Neuronal stem cell (in vitro differentiated cells): ENCODE results near the gene NUP93.

Experiments used
- DNase-seq: peaks from one replicate; pipeline ENCODE4 v3.0.0-alpha.2; 2013; ENCODE audit warnings: low spot score
- H2AFZ ChIP-seq: one replicate; pipeline ENCODE4 v1.6.1; 2013; ENCODE audit warnings: mild to moderate bottlenecking, low read length, inconsistent platforms
- H2AK5ac ChIP-seq: 2 replicates; pipeline ENCODE4 v1.6.1; 2013; ENCODE audit warnings: low read depth, mild to moderate bottlenecking, inconsistent platforms, low read length, moderate library complexity, mixed read lengths
- H2BK120ac ChIP-seq: 2 replicates; pipeline ENCODE4 v1.6.1; 2013; ENCODE audit warnings: low read depth, mild to moderate bottlenecking, inconsistent platforms, low read length, moderate library complexity, mixed read lengths
- H2BK12ac ChIP-seq: one replicate; pipeline ENCODE4 v1.6.1; 2013; ENCODE audit warnings: low read length, inconsistent platforms
- H2BK15ac ChIP-seq: 2 replicates; pipeline ENCODE4 v1.6.1; 2013; ENCODE audit warnings: mild to moderate bottlenecking, low read length, inconsistent platforms, mixed read lengths
- H2BK5ac ChIP-seq: one replicate; pipeline ENCODE4 v1.6.1; 2013; ENCODE audit warnings: inconsistent platforms, mild to moderate bottlenecking, low read length, moderate library complexity
- H3K14ac ChIP-seq: one replicate; pipeline ENCODE4 v1.6.1; 2013; ENCODE audit warnings: low read length, inconsistent platforms
- H3K18ac ChIP-seq: 2 replicates; pipeline ENCODE4 v1.6.1; 2013; ENCODE audit warnings: low read length, inconsistent platforms
- H3K23ac ChIP-seq: 2 replicates; pipeline ENCODE4 v1.6.1; 2013; ENCODE audit warnings: low read depth, mild to moderate bottlenecking, mixed read lengths, low read length, inconsistent platforms; ENCODE audit not compliant: poor library complexity
- H3K27ac ChIP-seq: replicated peaks from 3 replicates; pipeline ENCODE4 v1.5.1; 2013; ENCODE audit warnings: low read length, inconsistent platforms
- H3K27me3 ChIP-seq, 3 experiments: 2 replicates each; pipeline ENCODE4 v1.6.1; 2013; ENCODE audit warnings: low read length in 3 of 3, mild to moderate bottlenecking in 2 of 3, inconsistent platforms in 1 of 3, low read depth in 1 of 3, mixed read lengths in 1 of 3, moderate library complexity in 1 of 3; ENCODE audit not compliant: control insufficient read depth in 3 of 3, insufficient read depth in 3 of 3
- H3K36me3 ChIP-seq, 2 donors: replicated peaks in 1 of 2; 2 replicates each; pipeline ENCODE4 v1.6.1; 2013; ENCODE audit warnings: low read length in 2 of 2; ENCODE audit not compliant: control insufficient read depth in 2 of 2, insufficient read depth in 2 of 2
- H3K4ac ChIP-seq: 2 replicates; pipeline ENCODE4 v1.6.1; 2013; ENCODE audit warnings: inconsistent platforms, mild to moderate bottlenecking, low read length, moderate library complexity
- H3K4me1 ChIP-seq, 2 donors: 1 replicate in 1 of 2; 2 replicates in 1 of 2; pipeline ENCODE4 v1.6.1; 2013; ENCODE audit warnings: low read length in 2 of 2, low read depth in 1 of 2; ENCODE audit not compliant: control insufficient read depth in 2 of 2, insufficient read depth in 1 of 2
- H3K4me2 ChIP-seq: one replicate; pipeline ENCODE4 v1.6.1; 2013; ENCODE audit warnings: mild to moderate bottlenecking, low read length, inconsistent platforms; ENCODE audit not compliant: insufficient read depth, poor library complexity, severe bottlenecking
- H3K4me3 ChIP-seq, 2 donors: 2 replicates each; pipeline ENCODE4 v1.5.1; 2013; ENCODE audit warnings: low read length in 2 of 2, mild to moderate bottlenecking in 2 of 2, inconsistent platforms in 1 of 2, moderate library complexity in 1 of 2
- H3K79me1 ChIP-seq: one replicate; pipeline ENCODE4 v1.6.1; 2013; ENCODE audit warnings: low read depth, mild to moderate bottlenecking, inconsistent platforms, low read length, moderate library complexity
- H3K9ac ChIP-seq: one replicate; pipeline ENCODE4 v1.6.1; 2013; ENCODE audit warnings: mild to moderate bottlenecking, low read depth, low read length, inconsistent platforms; ENCODE audit not compliant: poor library complexity
- H3K9me3 ChIP-seq, 2 donors: replicated peaks in 1 of 2; 2 replicates each; pipeline versions ENCODE3 to v1.6.1; 2013; ENCODE audit warnings: low read length in 2 of 2, mild to moderate bottlenecking in 2 of 2, inconsistent platforms in 1 of 2, low read depth in 1 of 2, mixed read lengths in 1 of 2, moderate library complexity in 1 of 2; ENCODE audit not compliant: control insufficient read depth in 2 of 2, insufficient read depth in 1 of 2
- H4K8ac ChIP-seq: one replicate; pipeline ENCODE4 v1.6.1; 2013; ENCODE audit warnings: low read depth, mild to moderate bottlenecking, inconsistent platforms, low read length, moderate library complexity
- H4K91ac ChIP-seq: one replicate; pipeline ENCODE4 v1.6.1; 2013; ENCODE audit warnings: low read length, low read depth, mild to moderate bottlenecking, inconsistent platforms; ENCODE audit not compliant: poor library complexity
- WGBS, 2 donors: extraction: QIAGEN DNeasy Blood & Tissue Kit; methylation state at CpG; one replicate each; pipeline ENCODE4 v1.1.7; 2013; ENCODE audit warnings: missing lambda C conversion rate in 2 of 2, mixed read lengths in 1 of 2; ENCODE audit not compliant: insufficient read length in 2 of 2, insufficient replicate concordance in 1 of 2; ENCODE audit errors: extremely low coverage in 2 of 2; 5-methylcytosine and 5-hydroxymethylcytosine counted together

The NUP93 gene

GRCh38 chr16:56889206-56889605 lies 159.3 kb downstream of the NUP93 start:
- no peak overlapping the region for H3K9ac ChIP-seq
- H3K27me3 ChIP-seq, result no peaks in the 10 kb centered on the region
- H3K4ac ChIP-seq, result no peak overlapping the region
- no peak overlapping the region for H2BK15ac ChIP-seq
- no peak overlapping the region for H3K14ac ChIP-seq
- no peak for DNase-seq
- no peak overlapping the region for H3K18ac ChIP-seq
- H3K4me3 ChIP-seq, result no peak overlapping the region
- H3K4me2 ChIP-seq, result no peak overlapping the region
- no peak overlapping the region for H2BK5ac ChIP-seq
- H4K8ac ChIP-seq, result no peak overlapping the region
- no CpG with 5 or more reads among the region's 5 CpGs for WGBS, 2 donors
- H2AK5ac ChIP-seq, result no peak overlapping the region
- no peaks in the 10 kb centered on the region for H3K4me1 ChIP-seq
- H3K23ac ChIP-seq, result no peak overlapping the region
- H2BK12ac ChIP-seq, result no peak overlapping the region
- no peak overlapping the region for H4K91ac ChIP-seq
- no peaks in the 10 kb centered on the region for H3K36me3 ChIP-seq
- no peaks in the 10 kb centered on the region for H3K79me1 ChIP-seq
- H3K9me3 ChIP-seq, result peaks cover 6 to 15% of the 10 kb centered on the region in 2 donors
- no peak overlapping the region for H3K27ac ChIP-seq
- H2BK120ac ChIP-seq, result no peak overlapping the region
- no peak overlapping the region for H2AFZ ChIP-seq

DNA sequence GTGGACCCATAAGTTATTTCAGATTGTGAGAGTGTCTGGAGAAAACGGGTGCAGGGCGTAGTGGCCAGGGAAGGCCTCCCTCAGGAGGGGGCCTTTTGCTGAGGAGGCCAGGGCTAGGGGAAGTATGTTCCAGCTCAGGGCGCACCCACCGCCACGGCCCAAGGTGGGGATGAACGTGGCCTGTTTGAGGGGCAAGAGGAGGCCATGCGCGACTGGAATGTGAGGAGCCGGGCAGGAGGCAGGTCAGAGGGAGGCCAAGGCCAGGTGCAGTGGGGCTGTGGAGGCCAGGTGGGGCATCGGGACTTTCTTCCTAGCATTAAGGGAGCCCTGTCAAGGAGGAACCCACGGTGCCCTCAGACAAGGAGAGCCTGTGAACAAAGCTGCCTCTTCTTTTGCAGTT lies 161.8 kb downstream of the NUP93 start:
- no peaks in the 10 kb centered on the region for H3K79me1 ChIP-seq
- no peak overlapping the region for H3K4me3 ChIP-seq
- H3K4me1 ChIP-seq, result no peaks in the 10 kb centered on the region
- H2BK5ac ChIP-seq, result no peak overlapping the region
- no peak for DNase-seq
- no CpG with 5 or more reads among the region's 11 CpGs for WGBS, 2 donors
- H3K27me3 ChIP-seq, result peaks cover 0 to 5% (median 0%) of the 10 kb centered on the region in 3 experiments
- H2BK12ac ChIP-seq, result no peak overlapping the region
- H3K18ac ChIP-seq, result peak overlapping the region; percentile 11
- H3K9me3 ChIP-seq, result no peaks in the 10 kb centered on the region
- no peak overlapping the region for H2BK15ac ChIP-seq
- H2BK120ac ChIP-seq, result no peak overlapping the region
- H3K23ac ChIP-seq, result peak overlapping the region; percentile 1
- H3K4ac ChIP-seq, result no peak overlapping the region
- no peak overlapping the region for H3K4me2 ChIP-seq
- H4K91ac ChIP-seq, result no peak overlapping the region
- no peak overlapping the region for H2AK5ac ChIP-seq
- no peak overlapping the region for H3K9ac ChIP-seq
- H4K8ac ChIP-seq, result no peak overlapping the region
- H2AFZ ChIP-seq, result no peak overlapping the region
- no peaks in the 10 kb centered on the region for H3K36me3 ChIP-seq
- H3K14ac ChIP-seq, result no peak overlapping the region
- no peak overlapping the region for H3K27ac ChIP-seq

- Histone ChIP-seq H3K27ac (no peak overlapping the region), H3K36me3 (no peaks in the 10 kb centered on the region), H2BK12ac (no peak overlapping the region), H2BK15ac (peak overlapping the region; percentile 18), H3K4me3 (no peak overlapping the region), H3K79me1 (no peaks in the 10 kb centered on the region), H3K14ac (no peak overlapping the region), H3K4me2 (no peak overlapping the region), H3K27me3 (peaks cover 0 to 11% (median 0%) of the 10 kb centered on the region in 3 experiments), H3K4me1 (no peaks in the 10 kb centered on the region), H4K8ac (no peak overlapping the region), H3K18ac (peak overlapping the region; percentile 33), H2AK5ac (peak overlapping the region; percentile 8), H3K23ac (no peak overlapping the region), H4K91ac (no peak overlapping the region), H3K9ac (no peak overlapping the region), H2AFZ (no peak overlapping the region), H3K9me3 (no peaks in the 10 kb centered on the region), H2BK120ac (no peak overlapping the region), H2BK5ac (no peak overlapping the region), H3K4ac (no peak overlapping the region)
- WGBS, 2 donors, result no CpG with 5 or more reads among the region's 14 CpGs
- DNase-seq, result no peak
Observed at GRCh38 chr16:56892705-56893104, 162.8 kb downstream of the NUP93 start.

GRCh38 chr16:56894331-56894917 lies 164.5 kb downstream of the NUP93 start:
- Histone ChIP-seq H4K8ac (no peak overlapping the region), H2BK120ac (no peak overlapping the region), H3K14ac (peak overlapping the region; percentile 47), H3K9ac (peak overlapping the region; percentile 63), H2BK5ac (no peak overlapping the region), H3K36me3 (no peaks in the 10 kb centered on the region), H3K18ac (peak overlapping the region; percentile 57), H3K23ac (peak overlapping the region; percentile 75), H3K27ac (no peak overlapping the region), H3K79me1 (no peaks in the 10 kb centered on the region), H2AFZ (no peak overlapping the region), H3K4me3 (no peak overlapping the region), H3K4ac (no peak overlapping the region), H3K4me2 (no peak overlapping the region), H3K4me1 (no peaks in the 10 kb centered on the region), H2BK15ac (peak overlapping the region; percentile 67), H4K91ac (no peak overlapping the region), H2AK5ac (peak overlapping the region; percentile 96), H2BK12ac (no peak overlapping the region), H3K27me3 (peaks cover 0 to 24% (median 0%) of the 10 kb centered on the region in 3 experiments), H3K9me3 (no peaks in the 10 kb centered on the region)
- DNase-seq, result no peak
- no CpG with 5 or more reads among the region's 12 CpGs for WGBS, 2 donors
